ENCODE results near the gene COMMD10. TPM values are rescaled to one million over a fixed set of nuclear protein-coding genes. Genes with fewer than 3 reads are reported as not detected.

COMMD10 gene
- total and polyA plus RNA-seq, 2 experiments from 2014 or later = 26.0 to 38.9 TPM

DNA sequence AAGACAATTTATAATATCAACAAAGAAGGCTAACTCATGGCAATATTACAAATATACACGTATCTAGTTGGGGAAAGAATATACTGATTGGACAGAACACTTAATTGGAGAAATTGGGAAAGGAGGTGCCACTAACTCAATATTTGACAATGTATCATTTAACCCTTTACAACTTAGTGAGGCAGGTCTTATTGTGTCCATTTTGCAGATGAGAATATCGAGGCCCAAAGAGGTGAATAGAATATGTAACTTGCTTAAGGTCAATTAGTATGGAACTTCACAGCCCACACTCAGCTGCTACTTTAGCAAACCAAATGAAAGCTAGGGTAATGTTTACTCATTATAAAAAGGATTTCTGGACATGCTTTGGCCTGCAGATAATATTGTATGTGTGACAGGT is 46.2 kb downstream of the COMMD10 start:
- no peaks in the 10 kb centered on the region for H3K9me3 ChIP-seq (ENCODE audit: low read depth)
- H2AFZ ChIP-seq = no peak overlapping the region
- no peaks in the 10 kb centered on the region for H3K27me3 ChIP-seq (replicated peaks; ENCODE audit: insufficient read depth)
- no peaks in the 10 kb centered on the region for H3K79me2 ChIP-seq (ENCODE audit: insufficient read depth)
- H3K9me2 ChIP-seq (ENCODE audit: insufficient read depth) = 0 out of 2 replicates have a peak, but pooled peaks cover 4% of the 10 kb centered on the region
- no peak overlapping the region for H3K27ac ChIP-seq
- no peaks in the 10 kb centered on the region for H4K20me1 ChIP-seq (ENCODE audit: insufficient read depth)
- no peak overlapping the region for H3K4me3 ChIP-seq
- no peak for DNase-seq
- no peak for TF ChIP-seq EZH2phosphoT487 (IDR thresholded peaks at IDR 0.05; ENCODE audit: insufficient read depth, low read depth)
- no peak for TF ChIP-seq EZH2 (IDR thresholded peaks at IDR 0.05; ENCODE audit: insufficient read depth, poor library complexity, severe bottlenecking)
- 83 to 91% methylated on average over 2 of the region's 2 CpGs for WGBS, 2 experiments (ENCODE audit: low coverage in 1 of 2, low lambda C conversion rate in 2 of 2, missing lambda C conversion rate in 2 of 2)
- peak overlapping the region; percentile 49 for H3K4me2 ChIP-seq (ENCODE audit: unreplicated experiment)
- in situ Hi-C loops (cut with MboI) = no loop called here
- peaks cover 9% of the 10 kb centered on the region; the same call in 1 of the 2 replicates for H3F3A ChIP-seq (ENCODE audit: insufficient read depth)
- no peak overlapping the region for H3K9ac ChIP-seq
- peaks cover 16% of the 10 kb centered on the region for H3K4me1 ChIP-seq (ENCODE audit: insufficient read depth)
- no peaks in the 10 kb centered on the region for H3K36me3 ChIP-seq (ENCODE audit: low read depth)

DNA sequence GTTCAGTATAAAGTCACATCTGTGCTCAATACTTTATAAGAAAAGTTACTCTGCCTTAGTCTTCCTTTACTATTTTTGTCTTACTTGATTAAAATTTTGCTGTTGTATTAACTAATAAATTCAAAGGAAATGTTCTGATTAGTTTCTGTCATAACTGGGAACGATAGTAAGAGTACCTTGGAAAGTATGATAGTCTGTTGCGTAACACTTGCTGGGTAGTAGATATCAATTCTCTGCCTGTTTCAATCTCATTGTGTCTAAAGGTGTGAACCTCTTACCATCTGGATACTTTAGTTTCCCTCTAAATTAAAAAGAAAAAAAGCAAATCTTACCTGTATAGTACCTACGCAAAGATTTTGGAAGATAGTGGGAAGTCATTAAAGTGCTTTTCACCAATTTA is 48.5 kb downstream of the COMMD10 start:
- TF ChIP-seq EZH2 (IDR thresholded peaks at IDR 0.05; ENCODE audit: insufficient read depth, poor library complexity, severe bottlenecking) (no peak), EZH2phosphoT487 (IDR thresholded peaks at IDR 0.05; ENCODE audit: insufficient read depth, low read depth) (no peak)
- H3K9ac ChIP-seq = no peak overlapping the region
- no peaks in the 10 kb centered on the region for H3K36me3 ChIP-seq (ENCODE audit: low read depth)
- in situ Hi-C loops (cut with MboI) = no loop called here
- H4K20me1 ChIP-seq (ENCODE audit: insufficient read depth) = no peaks in the 10 kb centered on the region
- peaks cover 16% of the 10 kb centered on the region for H3K4me1 ChIP-seq (ENCODE audit: insufficient read depth)
- H3K4me2 ChIP-seq (ENCODE audit: unreplicated experiment) = no peak overlapping the region
- WGBS, 2 experiments (ENCODE audit: low coverage in 1 of 2, low lambda C conversion rate in 2 of 2, missing lambda C conversion rate in 2 of 2) = 82 to 87% methylated on average over 3 of the region's 3 CpGs
- H3K27me3 ChIP-seq (replicated peaks; ENCODE audit: insufficient read depth) = no peaks in the 10 kb centered on the region
- DNase-seq = no peak
- H3K9me2 ChIP-seq (ENCODE audit: insufficient read depth) = 0 out of 2 replicates have a peak, but pooled peaks cover 4% of the 10 kb centered on the region
- H3F3A ChIP-seq (ENCODE audit: insufficient read depth) = peaks cover 9% of the 10 kb centered on the region; the same call in 1 of the 2 replicates
- H3K9me3 ChIP-seq (ENCODE audit: low read depth) = no peaks in the 10 kb centered on the region
- no peaks in the 10 kb centered on the region for H3K79me2 ChIP-seq (ENCODE audit: insufficient read depth)
- no peak overlapping the region for H3K27ac ChIP-seq
- H2AFZ ChIP-seq = no peak overlapping the region
- H3K4me3 ChIP-seq = no peak overlapping the region

DNA sequence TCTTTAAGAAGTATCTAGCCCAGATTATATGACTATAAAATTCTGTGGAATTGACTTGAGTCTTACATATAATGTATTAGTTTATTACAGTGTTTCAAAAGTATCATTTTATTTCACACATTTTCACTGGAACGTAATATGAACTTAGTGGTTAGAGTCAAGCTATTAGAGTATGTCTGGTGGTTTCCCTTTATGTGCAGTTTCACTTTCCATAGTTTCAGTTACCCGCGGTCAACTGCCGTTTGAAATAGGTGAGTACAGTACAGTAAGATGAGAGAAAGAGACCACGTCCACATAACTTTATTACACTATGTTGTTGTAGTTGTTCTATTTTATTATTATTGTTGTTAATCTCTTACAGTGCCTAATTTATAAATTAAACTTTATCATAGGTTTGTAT is 50.5 kb downstream of the COMMD10 start:
- no peaks in the 10 kb centered on the region for H3K27me3 ChIP-seq (replicated peaks; ENCODE audit: insufficient read depth)
- 96 to 99% methylated on average over 5 of the region's 5 CpGs for WGBS, 2 experiments (ENCODE audit: low coverage in 1 of 2, low lambda C conversion rate in 2 of 2, missing lambda C conversion rate in 2 of 2)
- DNase-seq = no peak
- no peak overlapping the region for H2AFZ ChIP-seq
- H3F3A ChIP-seq (ENCODE audit: insufficient read depth) = peaks cover 2% of the 10 kb centered on the region; the same call in 1 of the 2 replicates
- H3K9ac ChIP-seq = no peak overlapping the region
- H3K79me2 ChIP-seq (ENCODE audit: insufficient read depth) = no peaks in the 10 kb centered on the region
- no peaks in the 10 kb centered on the region for H3K9me3 ChIP-seq (ENCODE audit: low read depth)
- no peak overlapping the region for H3K27ac ChIP-seq
- no peaks in the 10 kb centered on the region for H3K36me3 ChIP-seq (ENCODE audit: low read depth)
- no peak overlapping the region for H3K4me3 ChIP-seq
- 0 out of 2 replicates have a peak, but pooled peaks cover 4% of the 10 kb centered on the region for H3K9me2 ChIP-seq (ENCODE audit: insufficient read depth)
- peaks cover 9% of the 10 kb centered on the region for H3K4me1 ChIP-seq (ENCODE audit: insufficient read depth)
- no peak overlapping the region for H3K4me2 ChIP-seq (ENCODE audit: unreplicated experiment)
- H4K20me1 ChIP-seq (ENCODE audit: insufficient read depth) = no peaks in the 10 kb centered on the region
- in situ Hi-C loops (cut with MboI) = no loop called here
- TF ChIP-seq EZH2 (IDR thresholded peaks at IDR 0.05; ENCODE audit: insufficient read depth, poor library complexity, severe bottlenecking) (no peak), EZH2phosphoT487 (IDR thresholded peaks at IDR 0.05; ENCODE audit: insufficient read depth, low read depth) (no peak)

DNA sequence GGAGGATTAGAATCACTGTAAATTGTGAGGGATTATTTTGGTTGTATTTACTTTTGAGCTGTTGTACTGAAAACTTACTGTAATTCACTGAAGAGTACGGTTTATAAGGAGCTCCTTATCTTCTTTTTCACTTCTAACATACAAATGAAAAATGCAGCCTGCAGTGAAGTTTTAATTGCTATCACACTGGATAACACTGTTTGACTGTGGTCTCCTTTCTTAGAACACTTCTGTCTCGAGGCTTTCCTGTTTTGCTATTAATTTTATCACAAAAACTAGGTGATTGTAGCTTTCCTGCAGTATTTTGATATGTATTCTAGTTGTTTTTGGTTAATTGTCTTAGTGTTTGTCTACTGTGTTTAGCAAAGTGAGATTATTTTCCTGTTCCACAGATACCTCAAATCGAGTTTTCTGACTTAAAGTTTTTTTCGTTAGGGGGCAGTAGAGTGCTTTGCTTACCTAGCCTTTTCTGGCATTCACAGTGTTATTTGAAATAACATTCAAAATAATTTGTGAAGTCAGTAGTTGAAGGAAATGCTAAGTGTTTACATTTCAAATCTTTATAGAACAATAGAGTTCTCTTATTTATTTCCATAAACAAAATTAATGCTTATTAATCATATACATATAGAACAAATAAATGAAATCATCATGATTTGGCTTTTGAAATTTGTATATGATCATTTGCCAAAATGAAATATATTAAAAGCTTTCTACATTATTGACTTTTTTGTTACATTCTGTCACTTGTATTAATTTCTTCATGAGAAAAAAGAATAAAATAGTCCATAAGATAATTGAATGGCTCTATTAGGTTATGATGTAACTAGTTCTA is 52.9 kb downstream of the COMMD10 start:
- in situ Hi-C loops (cut with MboI) = no loop called here
- H2AFZ ChIP-seq = no peak overlapping the region
- no peaks in the 10 kb centered on the region for H3K9me3 ChIP-seq (ENCODE audit: low read depth)
- H3F3A ChIP-seq (ENCODE audit: insufficient read depth) = no peaks in the 10 kb centered on the region
- H3K4me3 ChIP-seq = no peak overlapping the region
- H3K79me2 ChIP-seq (ENCODE audit: insufficient read depth) = no peaks in the 10 kb centered on the region
- 14% methylated on average over 4 of the region's 4 CpGs for WGBS, 2 experiments (ENCODE audit: low coverage in 1 of 2, low lambda C conversion rate in 2 of 2, missing lambda C conversion rate in 2 of 2)
- DNase-seq = peak; percentile 71
- H3K4me1 ChIP-seq (ENCODE audit: insufficient read depth) = no peaks in the 10 kb centered on the region; the same call in 1 of the 2 replicates
- no peaks in the 10 kb centered on the region for H4K20me1 ChIP-seq (ENCODE audit: insufficient read depth)
- H3K9me2 ChIP-seq (ENCODE audit: insufficient read depth) = no peaks in the 10 kb centered on the region
- H3K36me3 ChIP-seq (ENCODE audit: low read depth) = no peaks in the 10 kb centered on the region
- no peak overlapping the region for H3K27ac ChIP-seq
- no peaks in the 10 kb centered on the region for H3K27me3 ChIP-seq (replicated peaks; ENCODE audit: insufficient read depth)
- no peak overlapping the region for H3K4me2 ChIP-seq (ENCODE audit: unreplicated experiment)
- no peak overlapping the region for H3K9ac ChIP-seq
- no peak for TF ChIP-seq EZH2 (IDR thresholded peaks at IDR 0.05; ENCODE audit: insufficient read depth, poor library complexity, severe bottlenecking)

Measured in GM23248 (cell line).